Omental fat pad (tissue), 4 donors: ENCODE measurements around the gene C4orf33. TPM values are rescaled to one million over a fixed set of nuclear protein-coding genes. Genes with fewer than 3 reads are reported as not detected.
"Not testable (repeated sequence)": the region's sequence is repeated elsewhere in the genome, so short reads cannot be mapped to it uniquely, and the experiment has no call there.

ENCODE experiments used
- ATAC-seq: fragments of 150-250 bp; one replicate; pipeline ENCODE4 v1.9.1; 2016; ENCODE audit warnings: mild to moderate bottlenecking, moderate library complexity; ENCODE audit not compliant: low FRiP score
- DNase-seq: peaks from one replicate; pipeline ENCODE4 v3.0.0-alpha.2; 2019; ENCODE audit warnings: low spot score
- total RNA-seq, 4 donors: library from RNA; depleted of rRNA; stranded (reverse); fragments of >200 nt; gene quantifications; one replicate each; pipeline ENCODE4 v1.1.0, GENCODE V29; 2016
- TF ChIP-seq, protein P1 (sequence below), 3 donors: fragments of 450-650 bp; IDR thresholded peaks; one replicate each; pipeline ENCODE4 v1.5.1; 2016 to 2017; ENCODE audit warnings: antibody characterized with exemption in 3 of 3, mild to moderate bottlenecking in 3 of 3, moderate library complexity in 2 of 3

C4orf33 gene
- total RNA-seq, 4 donors from 2014 or later: 6.0 to 24.4 (median 10.4) TPM

DNA sequence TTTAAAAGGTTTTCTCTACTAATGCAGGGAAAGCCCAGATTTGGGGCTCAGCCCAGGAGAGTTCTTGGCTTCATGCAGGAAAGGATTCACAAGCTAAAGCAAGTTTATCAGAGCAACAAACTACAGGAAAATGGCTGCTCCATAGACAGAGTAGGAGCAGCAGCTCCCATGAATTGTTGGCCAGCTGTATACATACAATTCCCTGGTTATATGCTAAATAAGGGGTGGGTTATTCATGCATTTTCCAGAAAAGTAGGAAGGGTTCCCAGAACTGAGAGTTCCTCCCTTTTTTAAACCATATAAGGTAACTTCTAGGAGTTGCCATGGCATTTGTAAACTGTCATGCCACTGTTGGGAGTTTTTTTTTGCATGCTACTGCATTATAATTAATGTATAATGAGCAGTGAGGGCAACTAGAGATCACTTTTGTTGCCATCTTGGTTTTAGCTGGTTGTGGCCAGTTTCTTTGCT is 2.6 kb downstream of the C4orf33 start:
- TF ChIP-seq, protein P1, sequence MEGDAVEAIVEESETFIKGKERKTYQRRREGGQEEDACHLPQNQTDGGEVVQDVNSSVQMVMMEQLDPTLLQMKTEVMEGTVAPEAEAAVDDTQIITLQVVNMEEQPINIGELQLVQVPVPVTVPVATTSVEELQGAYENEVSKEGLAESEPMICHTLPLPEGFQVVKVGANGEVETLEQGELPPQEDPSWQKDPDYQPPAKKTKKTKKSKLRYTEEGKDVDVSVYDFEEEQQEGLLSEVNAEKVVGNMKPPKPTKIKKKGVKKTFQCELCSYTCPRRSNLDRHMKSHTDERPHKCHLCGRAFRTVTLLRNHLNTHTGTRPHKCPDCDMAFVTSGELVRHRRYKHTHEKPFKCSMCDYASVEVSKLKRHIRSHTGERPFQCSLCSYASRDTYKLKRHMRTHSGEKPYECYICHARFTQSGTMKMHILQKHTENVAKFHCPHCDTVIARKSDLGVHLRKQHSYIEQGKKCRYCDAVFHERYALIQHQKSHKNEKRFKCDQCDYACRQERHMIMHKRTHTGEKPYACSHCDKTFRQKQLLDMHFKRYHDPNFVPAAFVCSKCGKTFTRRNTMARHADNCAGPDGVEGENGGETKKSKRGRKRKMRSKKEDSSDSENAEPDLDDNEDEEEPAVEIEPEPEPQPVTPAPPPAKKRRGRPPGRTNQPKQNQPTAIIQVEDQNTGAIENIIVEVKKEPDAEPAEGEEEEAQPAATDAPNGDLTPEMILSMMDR (IDR thresholded peaks at IDR 0.05): no peak
- DNase-seq (no peak), ATAC-seq (no peak)

DNA sequence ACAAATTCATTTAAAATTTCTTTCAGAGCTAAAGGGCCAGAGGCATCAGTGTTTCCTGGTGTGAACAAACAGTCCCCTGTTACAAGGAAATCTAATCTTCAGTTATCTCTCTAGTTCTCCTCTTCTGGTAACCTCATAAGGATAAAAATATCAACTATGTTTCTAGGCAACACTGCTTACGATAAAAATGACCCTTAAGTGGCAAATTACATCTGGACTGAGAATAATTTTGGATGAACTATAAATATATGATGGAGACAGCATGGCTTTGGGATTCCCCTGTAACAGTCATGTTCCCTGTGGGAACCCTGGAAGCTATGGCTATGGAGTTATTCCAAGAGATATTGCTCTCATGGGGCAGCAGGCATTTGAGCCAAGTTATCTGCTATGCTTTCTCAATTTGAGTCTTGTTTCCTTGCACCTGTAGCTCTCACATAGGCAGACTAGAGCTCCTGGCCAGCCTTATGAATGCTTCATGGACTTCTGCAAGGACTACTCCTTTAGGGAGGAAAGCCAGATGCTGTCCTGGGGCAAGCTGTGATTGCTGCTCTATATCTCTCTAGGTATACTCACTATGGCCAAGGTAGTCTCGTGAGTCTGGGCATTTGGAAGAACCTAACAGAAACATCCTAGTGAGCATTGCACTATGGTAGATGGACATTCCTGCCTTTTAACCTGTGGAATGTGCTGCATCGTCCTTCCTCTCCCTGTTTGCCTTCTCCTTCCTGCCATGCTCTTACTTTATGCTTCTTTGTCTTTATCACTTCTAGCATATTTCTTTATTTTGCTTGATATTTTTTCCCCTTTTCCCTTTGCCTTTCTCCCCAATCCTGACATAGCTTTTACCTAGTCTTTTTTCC is 14.2 kb downstream of the C4orf33 start:
- TF ChIP-seq, protein P1 (IDR thresholded peaks at IDR 0.05): no peak
- ATAC-seq (no peak), DNase-seq (no peak)

DNA sequence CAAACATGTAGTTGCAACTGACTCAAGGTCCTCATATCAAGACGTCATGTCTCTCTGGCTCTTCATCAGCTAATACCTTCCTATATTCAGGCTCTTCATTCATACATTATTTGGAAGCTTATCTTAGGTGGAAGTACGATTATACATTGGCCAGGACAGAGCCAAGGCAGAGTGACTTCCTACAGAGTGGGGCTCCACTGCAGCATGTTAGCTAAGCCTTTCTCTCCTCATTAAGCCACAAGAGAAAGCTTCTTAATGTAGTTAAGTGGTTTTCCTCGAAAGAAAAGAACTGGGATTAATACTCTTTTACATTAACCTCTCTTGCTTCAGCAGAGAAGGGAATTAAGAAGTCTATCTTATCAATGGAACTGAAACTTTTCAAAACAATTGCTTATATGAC is 15.0 kb downstream of the C4orf33 start:
- no peak for DNase-seq
- ATAC-seq: no peak
- TF ChIP-seq, protein P1 (IDR thresholded peaks at IDR 0.05): no peak

DNA sequence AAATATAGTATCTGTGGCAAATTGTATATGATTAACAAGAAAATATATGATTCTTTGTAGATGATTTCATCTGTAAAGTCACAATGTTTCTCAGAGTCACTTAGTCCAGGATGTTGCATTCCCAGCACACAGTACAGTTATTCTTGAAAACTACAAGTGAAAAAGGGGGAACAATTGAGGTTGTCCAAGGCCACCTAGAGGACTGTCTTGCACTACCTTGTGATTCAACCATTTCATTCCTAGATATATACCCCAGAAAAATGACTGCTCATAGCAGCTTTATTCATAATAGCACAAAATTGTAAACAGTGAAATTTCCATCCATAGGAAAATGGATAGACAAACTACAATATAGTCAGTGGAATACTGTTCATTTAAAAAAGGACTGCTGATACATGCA is 16.0 kb downstream of the C4orf33 start:
- TF ChIP-seq, protein P1 (IDR thresholded peaks at IDR 0.05): no peak
- DNase-seq (no peak), ATAC-seq (no peak)

DNA sequence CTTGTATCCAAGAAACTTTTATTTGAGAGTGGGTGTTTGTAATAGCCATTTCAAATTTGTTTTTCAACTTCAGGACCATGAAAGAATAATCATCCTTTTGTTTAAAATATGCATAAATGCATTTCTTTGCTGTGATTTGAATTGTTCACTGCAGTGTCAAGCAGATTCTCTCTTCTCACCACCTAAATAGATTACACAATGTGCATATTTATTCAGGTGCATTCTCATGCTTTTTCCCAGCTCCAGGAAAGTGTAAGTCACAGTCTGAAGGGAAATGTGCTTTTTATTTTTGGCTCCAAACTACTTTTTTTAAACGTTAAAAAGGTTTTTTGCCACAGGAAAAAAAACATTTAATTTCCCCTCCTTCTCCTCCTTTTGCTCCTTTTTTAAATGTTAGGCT is 17.5 kb downstream of the C4orf33 start:
- no peak for ATAC-seq
- TF ChIP-seq, protein P1 (IDR thresholded peaks at IDR 0.05): no peak
- no peak for DNase-seq

DNA sequence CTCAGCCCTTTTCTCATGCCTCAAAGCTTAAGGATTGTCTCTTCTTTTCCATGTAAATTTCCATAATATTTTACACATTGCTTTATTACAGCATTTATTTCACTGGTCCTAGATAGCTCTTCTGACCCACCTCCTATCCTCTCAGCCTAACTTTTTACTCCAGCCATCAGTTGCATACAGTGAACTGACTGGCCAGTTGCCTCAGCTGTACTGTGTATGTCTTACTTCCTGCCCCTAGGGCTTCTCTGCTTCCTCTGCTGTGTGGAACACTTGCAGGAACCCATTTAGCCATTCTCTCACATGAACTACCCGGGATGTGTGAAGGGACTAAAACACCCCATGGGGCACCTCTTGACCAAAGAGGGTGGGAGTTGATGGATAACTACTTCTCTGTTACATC is 18.0 kb downstream of the C4orf33 start:
- ATAC-seq (no peak), DNase-seq (no peak)
- TF ChIP-seq, protein P1 (IDR thresholded peaks at IDR 0.05): no peak

DNA sequence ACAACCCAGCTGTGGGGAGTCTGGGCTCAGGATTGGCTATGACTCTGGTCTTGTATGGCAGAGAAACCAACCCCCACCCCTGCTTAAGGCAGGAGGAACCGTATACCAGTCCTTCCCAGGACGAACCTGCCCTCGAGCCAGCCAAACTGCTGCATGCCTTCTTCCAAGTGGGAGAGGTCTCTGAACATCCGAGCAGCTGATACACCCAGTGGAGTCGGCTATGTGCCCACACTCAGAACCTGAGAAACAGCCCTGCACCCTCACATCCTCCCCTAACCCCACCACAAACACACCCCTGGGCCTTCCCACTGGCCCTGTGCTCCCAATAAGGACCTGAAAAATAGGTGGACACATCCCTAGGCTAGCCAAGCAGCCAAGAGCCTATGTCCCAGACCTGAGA is 21.8 kb downstream of the C4orf33 start:
- DNase-seq (no peak), ATAC-seq (no peak)
- TF ChIP-seq, protein P1 (IDR thresholded peaks at IDR 0.05): no peak

DNA sequence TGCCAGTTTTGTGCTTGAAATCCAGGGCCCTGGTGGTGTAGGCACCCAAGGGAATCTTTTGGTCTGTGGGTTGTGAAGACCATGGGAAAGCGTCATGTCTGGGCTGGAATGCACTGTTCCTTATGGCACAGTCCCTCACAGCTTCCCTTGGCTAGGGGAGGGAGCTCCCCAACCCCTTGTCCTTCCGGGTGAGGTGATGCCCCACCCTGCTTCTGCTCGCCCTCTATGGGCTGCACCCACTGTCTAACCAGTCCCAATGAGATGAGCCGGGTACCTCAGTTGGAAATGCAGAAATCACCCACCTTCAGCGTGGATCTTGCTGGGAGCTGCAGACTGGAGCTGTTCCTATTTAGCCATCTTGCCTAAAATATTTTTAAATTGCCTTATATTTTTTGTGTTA is 30.7 kb downstream of the C4orf33 start:
- ATAC-seq, DNase-seq: not testable (repeated sequence)
